Fibroblast of pulmonary artery (primary cell): ENCODE measurements around the gene EFCAB6.

Experiments
- DNase-seq: peaks from one replicate; pipeline ENCODE4 v3.0.0-alpha.2; 2010; ENCODE audit warnings: low read depth
- H3K4me3 ChIP-seq: replicated peaks from 2 replicates; pipeline ENCODE4 v1.5.1; 2011; ENCODE audit warnings: low read depth, mild to moderate bottlenecking, control low read depth, low read length, moderate library complexity
- CTCF ChIP-seq: IDR thresholded peaks from 2 replicates; pipeline ENCODE4 v1.5.1; 2011; ENCODE audit warnings: mild to moderate bottlenecking, control low read depth, low read length, inconsistent platforms; ENCODE audit errors: missing control alignments

Gene EFCAB6

GRCh38 chr22:43500792-43501785 lies 311.0 kb downstream of the EFCAB6 start:
- TF ChIP-seq CTCF = no peak
- DNase-seq = no peak

GRCh38 chr22:43498856-43499253 lies 313.2 kb downstream of the EFCAB6 start:
- H3K4me3 ChIP-seq = no peak overlapping the region
- DNase-seq = no peak

More at GRCh38 chr22:43500792-43501785, 311.0 kb downstream of the EFCAB6 start:
- no peak overlapping the region for H3K4me3 ChIP-seq

GRCh38 chr22:43497956-43498855 lies 313.9 kb downstream of the EFCAB6 start:
- no peak for DNase-seq
- no peak overlapping the region for H3K4me3 ChIP-seq
- no peak for TF ChIP-seq CTCF

More at GRCh38 chr22:43498856-43499253, 313.2 kb downstream of the EFCAB6 start:
- TF ChIP-seq CTCF = no peak

- no peak for TF ChIP-seq CTCF
- DNase-seq = no peak
- H3K4me3 ChIP-seq = no peak overlapping the region
Measured at GRCh38 chr22:43493297-43493696, 318.8 kb downstream of the EFCAB6 start.

- no peak for TF ChIP-seq CTCF
- no peak for DNase-seq
- H3K4me3 ChIP-seq = no peak overlapping the region
Measured at GRCh38 chr22:43491737-43492136, 320.4 kb downstream of the EFCAB6 start.

GRCh38 chr22:43491177-43491576 lies 320.9 kb downstream of the EFCAB6 start:
- H3K4me3 ChIP-seq = no peak overlapping the region
- TF ChIP-seq CTCF = no peak
- no peak for DNase-seq
